Astrocyte (in vitro differentiated cells and primary cell): ENCODE measurements around the gene MTMR6. TPM values are rescaled to one million over a fixed set of nuclear protein-coding genes. Genes with fewer than 3 reads are reported as not detected.

Experiments
- DNase-seq: peaks from one replicate; pipeline ENCODE4 v3.0.0-alpha.2; 2010; ENCODE audit warnings: low read depth
- FAIRE-seq: peaks from 2 replicates; lab custom pipeline; 2011; peaks lifted over from hg19 to GRCh38; lab: Jason Lieb, UNC
- H2AFZ ChIP-seq: 2 replicates; pipeline ENCODE4 v1.6.0; 2012; ENCODE audit warnings: low read depth, low read length, inconsistent platforms
- H3K27ac ChIP-seq: 2 replicates; pipeline ENCODE4 v1.5.1; 2011; ENCODE audit warnings: low read depth, low read length, inconsistent platforms
- H3K27me3 ChIP-seq: 2 replicates; pipeline ENCODE4 v1.6.0; 2011; ENCODE audit warnings: low read length, inconsistent platforms; ENCODE audit not compliant: insufficient read depth
- H3K36me3 ChIP-seq: 2 replicates; pipeline ENCODE4 v1.5.1; 2011; ENCODE audit warnings: low read length, inconsistent platforms; ENCODE audit not compliant: insufficient read depth
- H3K4me1 ChIP-seq: 2 replicates; pipeline ENCODE4 v1.5.1; 2011; ENCODE audit warnings: low read length, inconsistent platforms; ENCODE audit not compliant: insufficient read depth
- H3K4me2 ChIP-seq: 2 replicates; pipeline ENCODE4 v1.6.0; 2012; ENCODE audit warnings: low read length, inconsistent platforms
- H3K4me3 ChIP-seq: 2 replicates; pipeline ENCODE4 v1.5.1; 2011; ENCODE audit warnings: low read depth, mild to moderate bottlenecking, low read length, inconsistent platforms; ENCODE audit not compliant: insufficient read depth
- H3K79me2 ChIP-seq: 2 replicates; pipeline ENCODE4 v1.6.0; 2012; ENCODE audit warnings: mild to moderate bottlenecking, low read length, inconsistent platforms; ENCODE audit not compliant: insufficient read depth
- H3K9ac ChIP-seq: 2 replicates; pipeline ENCODE4 v1.6.0; 2012; ENCODE audit warnings: mild to moderate bottlenecking, low read length, inconsistent platforms
- H3K9me3 ChIP-seq: 2 replicates; pipeline ENCODE4 v1.5.1; 2012; ENCODE audit warnings: low read depth, mild to moderate bottlenecking, low read length, inconsistent platforms; ENCODE audit not compliant: insufficient read depth
- H4K20me1 ChIP-seq: 2 replicates; pipeline ENCODE4 v1.6.0; 2012; ENCODE audit warnings: low read length, inconsistent platforms; ENCODE audit not compliant: insufficient read depth
- H3K27ac Mint-ChIP-seq: one replicate; pipeline ENCODE4 v1.8.0; 2021; ENCODE audit warnings: mild to moderate bottlenecking, mixed read lengths; ENCODE audit not compliant: unreplicated experiment
- H3K27me3 Mint-ChIP-seq: one replicate; pipeline ENCODE4 v1.8.0; 2021; ENCODE audit warnings: low read depth, mixed read lengths; ENCODE audit not compliant: unreplicated experiment
- H3K36me3 Mint-ChIP-seq: one replicate; pipeline ENCODE4 v1.8.0; 2021; ENCODE audit warnings: low read depth, mixed read lengths; ENCODE audit not compliant: unreplicated experiment
- H3K4me1 Mint-ChIP-seq: one replicate; pipeline ENCODE4 v1.8.0; 2021; ENCODE audit warnings: low read depth, mixed read lengths; ENCODE audit not compliant: unreplicated experiment
- H3K4me3 Mint-ChIP-seq: one replicate; pipeline ENCODE4 v1.8.0; 2021; ENCODE audit warnings: mild to moderate bottlenecking, moderate library complexity, mixed read lengths; ENCODE audit not compliant: unreplicated experiment
- H3K9me3 Mint-ChIP-seq: one replicate; pipeline ENCODE4 v1.8.0; 2021; ENCODE audit warnings: mild to moderate bottlenecking, mixed read lengths; ENCODE audit not compliant: unreplicated experiment
- CTCF ChIP-seq: IDR thresholded peaks from 2 replicates; pipeline ENCODE4 v1.5.1; 2011; ENCODE audit warnings: low read depth, mild to moderate bottlenecking, inconsistent platforms, low read length, moderate library complexity; ENCODE audit not compliant: insufficient read depth
- EZH2 ChIP-seq: IDR thresholded peaks from 2 replicates; pipeline ENCODE4 v1.6.1; 2012; ENCODE audit warnings: mild to moderate bottlenecking, low read length, inconsistent platforms; ENCODE audit not compliant: insufficient read depth
- total RNA-seq: library from RNA; stranded (reverse); gene quantifications from 2 replicates; pipeline ENCODE4 v1.2.1, GENCODE V29; 2021

MTMR6 gene
- total RNA-seq, 1 donor from 2014 or later: 18.5 TPM

- FAIRE-seq (no peak), DNase-seq (no peak)
- H3K4me3 ChIP-seq: no peak overlapping the region
- peaks cover 25% of the 10 kb centered on the region for H3K36me3 ChIP-seq
- no peak overlapping the region for H3K4me2 ChIP-seq
- H3K27me3 Mint-ChIP-seq: no peaks in the 10 kb centered on the region
- no peaks in the 10 kb centered on the region for H3K79me2 ChIP-seq
- no peaks in the 10 kb centered on the region for H3K4me1 ChIP-seq
- no peak overlapping the region for H3K9ac ChIP-seq
- TF ChIP-seq EZH2 (no peak), CTCF (no peak)
- H3K9me3 ChIP-seq: no peaks in the 10 kb centered on the region
- no peaks in the 10 kb centered on the region for H3K27me3 ChIP-seq
- no peak overlapping the region for H3K27ac ChIP-seq
- H3K4me3 Mint-ChIP-seq: no peak overlapping the region
- H3K4me1 Mint-ChIP-seq: peaks cover 7% of the 10 kb centered on the region
- H4K20me1 ChIP-seq: no peaks in the 10 kb centered on the region
- no peaks in the 10 kb centered on the region for H3K9me3 Mint-ChIP-seq
- H3K36me3 Mint-ChIP-seq: peaks cover 9% of the 10 kb centered on the region
- no peak overlapping the region for H3K27ac Mint-ChIP-seq
- no peak overlapping the region for H2AFZ ChIP-seq
Observed at GRCh38 chr13:25252752-25253151, 34.5 kb downstream of the MTMR6 start.

GRCh38 chr13:25252225-25252624 is 35.1 kb downstream of the MTMR6 start:
- FAIRE-seq (no peak), DNase-seq (no peak)
- Histone ChIP-seq H3K4me3 (no peak overlapping the region), H3K27ac (no peak overlapping the region), H2AFZ (no peak overlapping the region), H3K79me2 (no peaks in the 10 kb centered on the region), H3K9ac (no peak overlapping the region), H3K27me3 (no peaks in the 10 kb centered on the region), H3K4me1 (no peaks in the 10 kb centered on the region), H3K4me2 (no peak overlapping the region), H3K9me3 (no peaks in the 10 kb centered on the region), H3K36me3 (peaks cover 23% of the 10 kb centered on the region), H4K20me1 (no peaks in the 10 kb centered on the region)
- TF ChIP-seq EZH2 (no peak), CTCF (no peak)
- no peak overlapping the region for H3K27ac Mint-ChIP-seq
- no peak overlapping the region for H3K4me3 Mint-ChIP-seq
- peaks cover 7% of the 10 kb centered on the region for H3K4me1 Mint-ChIP-seq
- H3K27me3 Mint-ChIP-seq: no peaks in the 10 kb centered on the region
- H3K36me3 Mint-ChIP-seq: peaks cover 9% of the 10 kb centered on the region
- H3K9me3 Mint-ChIP-seq: no peaks in the 10 kb centered on the region

- H3K9ac ChIP-seq: no peak overlapping the region
- TF ChIP-seq CTCF (peak; percentile 41), EZH2 (no peak)
- no peak overlapping the region for H3K4me2 ChIP-seq
- FAIRE-seq: peak; percentile 49
- H3K79me2 ChIP-seq: no peaks in the 10 kb centered on the region
- H3K27ac ChIP-seq: no peak overlapping the region
- H3K36me3 ChIP-seq: peaks cover 13% of the 10 kb centered on the region
- peaks cover 7% of the 10 kb centered on the region for H3K4me1 Mint-ChIP-seq
- H3K27me3 Mint-ChIP-seq: no peaks in the 10 kb centered on the region
- H3K4me3 Mint-ChIP-seq: no peak overlapping the region
- no peak overlapping the region for H3K4me3 ChIP-seq
- no peaks in the 10 kb centered on the region for H3K27me3 ChIP-seq
- H4K20me1 ChIP-seq: no peaks in the 10 kb centered on the region
- H3K36me3 Mint-ChIP-seq: peaks cover 10% of the 10 kb centered on the region
- no peaks in the 10 kb centered on the region for H3K9me3 Mint-ChIP-seq
- DNase-seq: peak; percentile 28
- H3K27ac Mint-ChIP-seq: no peak overlapping the region
- H2AFZ ChIP-seq: no peak overlapping the region
- no peaks in the 10 kb centered on the region for H3K9me3 ChIP-seq
- no peaks in the 10 kb centered on the region for H3K4me1 ChIP-seq
Observed at GRCh38 chr13:25249001-25249543, 38.2 kb downstream of the MTMR6 start.
